MCF 10A (cell line): Measurements from ENCODE around the gene PAX3. TPM values are rescaled to one million over a fixed set of nuclear protein-coding genes. Genes with fewer than 3 reads are reported as not detected.

Source experiments
- BruUV-seq: library from RNA; stranded (reverse); fragments of 400-500 nt; replicated peaks from 2 replicates; lab custom pipeline; 2021; lab: Mats Ljungman, UMichigan
- CTCF ChIA-PET: fragments of 300-600 bp; sonication (Branson Sonifier 250); formaldehyde crosslinking; extraction: SDS; loops from one replicate; lab custom pipeline; 2021; ENCODE audit warnings: antibody characterized with exemption, inconsistent platforms; lab: Yijun Ruan, JAX
- POLR2A ChIA-PET: fragments of 300-600, 350-650 bp; sonication (Branson Sonifier 250); formaldehyde crosslinking; extraction: SDS; loops from one replicate; lab custom pipeline; 2020; ENCODE audit warnings: antibody characterized with exemption, inconsistent platforms; lab: Yijun Ruan, JAX
- DNase-seq: peaks from one replicate; pipeline ENCODE4 v3.0.0-alpha.2; 2018; ENCODE audit not compliant: unreplicated experiment
- H3K27ac Mint-ChIP-seq: one replicate; pipeline ENCODE4 v1.8.0; 2022; ENCODE audit warnings: mild to moderate bottlenecking, low read depth, mixed read lengths; ENCODE audit not compliant: unreplicated experiment
- H3K27me3 Mint-ChIP-seq: one replicate; pipeline ENCODE4 v1.8.0; 2022; ENCODE audit warnings: mixed read lengths; ENCODE audit not compliant: insufficient read depth, unreplicated experiment
- H3K36me3 Mint-ChIP-seq: one replicate; pipeline ENCODE4 v1.8.0; 2022; ENCODE audit warnings: mild to moderate bottlenecking, moderate library complexity, mixed read lengths; ENCODE audit not compliant: insufficient read depth, unreplicated experiment
- H3K4me1 Mint-ChIP-seq: one replicate; pipeline ENCODE4 v1.8.0; 2022; ENCODE audit warnings: mixed read lengths; ENCODE audit not compliant: insufficient read depth, unreplicated experiment
- H3K4me3 Mint-ChIP-seq: one replicate; pipeline ENCODE4 v1.8.0; 2022; ENCODE audit warnings: mild to moderate bottlenecking, moderate library complexity, mixed read lengths; ENCODE audit not compliant: unreplicated experiment
- H3K9me3 Mint-ChIP-seq: one replicate; pipeline ENCODE4 v1.8.0; 2022; ENCODE audit warnings: mixed read lengths; ENCODE audit not compliant: unreplicated experiment
- intact Hi-C: fragments of 100-400 bp; cut with micrococcal nuclease; formaldehyde crosslinking; loops from 2 replicates; pipeline ENCODE4 v1.14.1; 2022
- total RNA-seq: library from RNA; stranded (reverse); gene quantifications from 2 replicates; pipeline ENCODE4 v1.2.3, GENCODE V29; 2022
- TF ChIP-seq, protein P1 (sequence below): fragments of 200-600 bp; IDR thresholded peaks from one replicate; pipeline ENCODE4 v1.8.0; 2022; ENCODE audit warnings: antibody characterized with exemption, mild to moderate bottlenecking; ENCODE audit not compliant: unreplicated experiment

PAX3 gene
- total RNA-seq, 1 experiment from 2014 or later: not detected

- Mint-ChIP-seq H3K36me3 (no peaks in the 10 kb centered on the region), H3K9me3 (no peaks in the 10 kb centered on the region), H3K4me3 (no peak overlapping the region), H3K4me1 (no peaks in the 10 kb centered on the region), H3K27ac (no peak overlapping the region), H3K27me3 (peaks cover 100% of the 10 kb centered on the region)
- intact Hi-C loops: no loop called here
- TF ChIP-seq, protein P1, sequence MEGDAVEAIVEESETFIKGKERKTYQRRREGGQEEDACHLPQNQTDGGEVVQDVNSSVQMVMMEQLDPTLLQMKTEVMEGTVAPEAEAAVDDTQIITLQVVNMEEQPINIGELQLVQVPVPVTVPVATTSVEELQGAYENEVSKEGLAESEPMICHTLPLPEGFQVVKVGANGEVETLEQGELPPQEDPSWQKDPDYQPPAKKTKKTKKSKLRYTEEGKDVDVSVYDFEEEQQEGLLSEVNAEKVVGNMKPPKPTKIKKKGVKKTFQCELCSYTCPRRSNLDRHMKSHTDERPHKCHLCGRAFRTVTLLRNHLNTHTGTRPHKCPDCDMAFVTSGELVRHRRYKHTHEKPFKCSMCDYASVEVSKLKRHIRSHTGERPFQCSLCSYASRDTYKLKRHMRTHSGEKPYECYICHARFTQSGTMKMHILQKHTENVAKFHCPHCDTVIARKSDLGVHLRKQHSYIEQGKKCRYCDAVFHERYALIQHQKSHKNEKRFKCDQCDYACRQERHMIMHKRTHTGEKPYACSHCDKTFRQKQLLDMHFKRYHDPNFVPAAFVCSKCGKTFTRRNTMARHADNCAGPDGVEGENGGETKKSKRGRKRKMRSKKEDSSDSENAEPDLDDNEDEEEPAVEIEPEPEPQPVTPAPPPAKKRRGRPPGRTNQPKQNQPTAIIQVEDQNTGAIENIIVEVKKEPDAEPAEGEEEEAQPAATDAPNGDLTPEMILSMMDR: no peak
- ChIA-PET POLR2A (no interaction called here), CTCF (no interaction called here)
- BruUV-seq: no TSS peak
- DNase-seq: no peak
Measured at GRCh38 chr2:222255090-222255489, 43.7 kb downstream of the PAX3 start.

DNA sequence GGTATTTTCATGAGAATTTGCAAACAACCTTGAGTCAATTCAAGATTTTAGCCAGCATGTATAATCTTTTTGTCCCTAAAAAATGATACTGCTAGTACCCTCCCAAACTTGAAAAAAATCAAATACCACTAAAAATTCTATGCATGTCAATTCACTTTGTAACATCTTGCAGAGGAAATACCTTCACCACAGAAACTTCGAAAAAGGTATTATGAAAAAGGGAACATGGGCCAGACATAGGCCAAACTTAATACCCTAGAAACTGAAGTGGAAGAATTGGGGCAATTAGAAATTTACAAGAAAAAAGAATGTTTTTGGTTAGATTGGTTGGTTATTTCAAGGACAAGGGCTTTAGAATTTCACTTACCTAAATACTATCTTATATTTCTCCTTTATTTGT lies 48.5 kb downstream of the PAX3 start:
- TF ChIP-seq, protein P1: no peak
- H3K27me3 Mint-ChIP-seq: peaks cover 98% of the 10 kb centered on the region
- ChIA-PET CTCF (no interaction called here), POLR2A (no interaction called here)
- no peak overlapping the region for H3K27ac Mint-ChIP-seq
- H3K9me3 Mint-ChIP-seq: no peaks in the 10 kb centered on the region
- no peak for DNase-seq
- H3K4me1 Mint-ChIP-seq: no peaks in the 10 kb centered on the region
- intact Hi-C loops: no loop called here
- H3K4me3 Mint-ChIP-seq: no peak overlapping the region
- no TSS peak for BruUV-seq
- H3K36me3 Mint-ChIP-seq: no peaks in the 10 kb centered on the region

DNA sequence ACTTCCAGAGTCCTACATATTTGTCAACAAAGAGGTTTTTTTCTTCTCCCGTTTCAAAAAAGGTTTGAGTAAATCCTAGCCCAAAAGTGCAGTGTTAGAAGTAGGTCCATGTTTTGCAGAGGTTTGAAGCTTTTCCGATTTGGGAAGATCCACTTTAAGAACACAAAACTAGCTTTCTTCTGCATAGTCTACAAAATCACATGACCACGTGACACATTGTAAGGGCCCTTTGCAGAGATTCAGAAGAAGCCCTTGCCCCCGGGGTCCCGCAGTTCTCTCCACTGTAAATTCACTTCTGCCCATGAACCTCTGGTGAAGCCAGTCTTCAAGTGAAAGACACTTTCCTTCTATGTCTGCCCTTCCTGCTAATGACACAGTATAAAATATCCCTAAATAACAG lies 49.4 kb downstream of the PAX3 start:
- Mint-ChIP-seq H3K27ac (no peak overlapping the region), H3K4me3 (no peak overlapping the region), H3K36me3 (no peaks in the 10 kb centered on the region), H3K27me3 (peaks cover 98% of the 10 kb centered on the region), H3K9me3 (no peaks in the 10 kb centered on the region), H3K4me1 (no peaks in the 10 kb centered on the region)
- ChIA-PET POLR2A (no interaction called here), CTCF (no interaction called here)
- DNase-seq: no peak
- intact Hi-C loops: no loop called here
- no TSS peak for BruUV-seq
- TF ChIP-seq, protein P1: no peak

GRCh38 chr2:222248818-222249217 lies 50.0 kb downstream of the PAX3 start:
- ChIA-PET POLR2A (no interaction called here), CTCF (interaction anchor here (0.7 kb wide), 1 partner anchor 421 kb away, joined by 3 read pairs; no protein-coding TSS in a partner anchor)
- Mint-ChIP-seq H3K4me3 (no peak overlapping the region), H3K27me3 (peaks cover 98% of the 10 kb centered on the region), H3K9me3 (no peaks in the 10 kb centered on the region), H3K4me1 (no peaks in the 10 kb centered on the region), H3K36me3 (no peaks in the 10 kb centered on the region), H3K27ac (no peak overlapping the region)
- DNase-seq: no peak
- TF ChIP-seq, protein P1: no peak
- intact Hi-C loops: no loop called here
- BruUV-seq: no TSS peak
